ENCODE measurements around the gene ARL15.

The ARL15 gene

DNA sequence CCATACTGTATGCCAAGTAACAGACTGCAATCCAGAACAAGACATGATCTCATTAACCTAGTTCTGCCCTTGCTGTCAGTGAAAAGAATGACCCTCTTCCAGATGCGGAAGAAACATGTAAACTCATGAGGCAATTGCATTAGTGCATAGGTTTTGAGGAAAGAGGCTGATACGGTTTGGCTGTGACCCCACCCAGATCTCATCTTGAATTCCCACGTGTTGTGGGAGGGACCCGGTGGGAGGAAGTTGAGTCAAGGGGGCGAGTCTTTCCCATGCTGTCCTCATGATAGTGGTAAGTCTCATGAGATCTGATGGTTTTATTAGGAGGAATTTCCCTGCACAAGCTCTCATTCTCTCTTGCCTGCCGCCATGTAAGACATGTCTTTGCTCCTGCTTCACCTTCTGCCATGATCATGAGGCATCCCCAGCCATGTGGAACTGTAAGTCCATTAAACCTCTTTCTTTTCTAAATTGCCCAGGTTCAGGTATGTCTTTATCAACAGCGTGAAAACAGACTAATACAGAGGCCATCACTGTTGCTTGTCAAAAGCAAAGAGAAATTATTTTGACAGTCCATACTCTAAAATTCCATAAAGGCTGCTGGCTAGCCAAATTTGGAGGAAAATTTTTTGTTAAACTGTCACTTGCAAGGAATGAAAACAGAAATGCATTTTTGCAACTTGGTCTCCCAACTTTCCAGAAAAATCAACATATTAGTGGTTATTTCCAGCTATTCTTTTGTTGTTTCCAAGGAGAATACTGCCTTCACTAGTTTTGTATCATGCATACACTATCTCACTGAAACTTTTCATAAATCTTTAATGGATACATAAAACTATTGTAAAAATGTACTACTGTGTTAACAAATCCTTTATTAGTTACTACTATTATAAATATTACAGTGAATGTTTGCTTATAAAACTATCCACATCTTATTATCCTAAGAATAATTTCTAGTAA is 3.2 kb upstream of the ARL15 start:
- DNase-seq, result no peak

DNA sequence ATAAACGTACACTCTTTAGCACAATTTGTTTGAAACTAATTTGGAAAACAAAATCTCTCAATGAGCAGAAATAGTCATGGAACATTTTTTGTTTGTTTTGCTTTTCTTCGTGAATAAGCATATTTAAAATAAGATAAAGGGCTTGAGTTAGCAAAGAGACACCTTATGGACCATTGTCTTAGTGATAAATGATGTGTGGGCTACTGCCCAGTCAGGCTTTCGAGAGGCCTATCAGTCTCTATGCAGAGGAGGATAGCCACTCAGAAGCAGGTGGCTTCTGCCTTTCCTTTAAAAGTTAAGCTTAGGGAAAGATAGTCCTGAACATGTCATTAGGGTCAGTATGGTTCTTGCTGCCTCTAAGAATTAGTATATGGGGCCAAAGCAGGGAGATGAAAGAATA is 2.1 kb upstream of the ARL15 start:
- no peak for DNase-seq

DNA sequence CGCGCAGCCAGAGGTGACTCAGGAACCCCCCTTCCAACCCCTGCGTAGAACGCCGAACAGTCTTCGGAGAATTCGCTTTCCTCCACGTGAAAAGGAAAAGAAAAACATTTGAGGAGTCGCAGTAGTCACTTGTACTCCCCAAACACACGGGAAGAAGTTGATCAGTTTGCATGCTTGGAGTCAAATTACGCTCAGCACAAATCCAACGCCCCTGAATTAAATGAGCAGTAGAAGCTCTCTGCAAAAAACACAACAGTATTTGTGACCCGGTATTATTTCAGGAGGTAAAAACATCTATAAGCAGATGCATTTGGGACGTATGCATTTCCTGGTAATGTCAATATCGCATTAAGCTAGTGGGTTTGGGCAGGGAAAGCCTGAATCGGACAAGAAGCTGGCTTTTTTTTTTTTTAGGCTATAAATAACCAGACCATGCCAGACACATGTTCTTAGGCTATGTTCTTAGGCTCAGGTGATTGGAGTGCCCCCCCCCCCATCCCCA is 854 bp upstream of the ARL15 start:
- DNase-seq, result no peak

DNA sequence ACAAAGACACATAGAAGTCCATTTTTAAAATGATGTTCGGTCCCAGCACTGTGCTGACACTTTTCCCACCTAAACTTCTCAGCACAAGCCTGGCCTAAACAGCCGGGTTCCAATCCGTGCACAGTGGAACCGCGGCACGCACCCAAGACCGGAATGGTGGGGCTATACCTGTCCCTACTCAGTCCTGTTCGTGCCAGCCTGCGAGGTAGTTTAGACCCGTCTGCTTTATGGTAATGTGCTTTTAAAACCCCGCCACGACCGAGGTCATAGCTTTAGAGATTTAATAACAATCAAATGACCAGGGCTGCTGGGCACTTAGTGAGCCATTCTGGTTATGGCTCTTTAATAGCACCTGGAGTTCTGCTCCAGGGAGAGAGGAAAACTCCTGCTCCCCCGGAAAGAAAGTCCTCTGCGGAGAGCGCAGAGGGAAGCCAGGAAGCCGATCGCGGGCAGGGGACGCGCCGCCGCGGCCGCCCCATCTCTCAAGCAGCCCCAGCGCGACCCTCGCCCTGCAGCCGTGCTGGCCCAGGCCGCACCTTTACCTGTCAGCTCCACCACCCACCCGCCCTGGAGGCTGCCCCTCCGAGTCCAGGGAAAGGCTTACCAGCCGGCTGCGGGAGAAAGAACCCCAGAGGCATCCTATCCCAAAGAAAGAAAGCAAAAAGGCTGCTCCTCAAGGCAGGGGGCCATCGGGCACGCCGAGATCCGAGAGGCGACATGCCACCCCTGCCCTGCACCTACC is 511 bp downstream of the ARL15 start:
- peak; percentile 27 for DNase-seq

DNA sequence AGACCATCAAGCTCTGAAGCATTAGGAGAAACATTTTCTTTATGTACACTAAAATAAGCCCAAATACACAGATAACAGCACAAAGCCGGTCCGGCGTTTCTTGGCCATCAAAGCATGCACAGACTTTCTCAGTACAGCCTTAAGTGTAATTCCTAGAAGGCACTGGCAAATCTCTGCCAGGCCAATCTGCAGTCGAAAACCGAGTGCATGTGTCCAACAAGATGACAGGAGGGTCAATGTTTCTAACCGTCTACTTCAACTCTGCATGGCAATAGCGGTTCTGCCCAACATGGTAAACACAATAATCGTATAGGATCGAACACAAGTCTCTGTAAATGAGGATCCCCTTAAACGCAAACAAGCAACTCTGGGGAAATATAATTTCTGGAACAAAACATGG is 1.1 kb downstream of the ARL15 start:
- DNase-seq, result no peak

DNA sequence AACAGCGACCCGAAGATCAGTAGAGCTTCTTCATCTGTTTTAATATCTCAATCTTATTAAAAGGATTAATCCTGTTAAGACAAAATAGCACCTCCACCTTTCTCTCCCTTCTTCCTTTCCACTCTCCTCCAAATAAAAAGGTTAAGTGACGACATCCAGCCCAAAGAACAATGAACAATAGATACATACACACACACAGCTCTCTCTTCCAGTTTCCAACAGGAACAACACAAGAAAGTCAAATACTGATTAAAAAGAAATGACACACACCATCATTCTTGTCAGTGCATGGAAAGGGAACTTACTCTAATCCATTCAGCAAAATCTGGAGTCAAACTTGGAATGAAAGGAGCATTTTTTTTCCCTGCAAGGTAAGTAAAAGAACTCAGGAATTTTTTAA is 2.8 kb downstream of the ARL15 start:
- DNase-seq, result no peak

DNA sequence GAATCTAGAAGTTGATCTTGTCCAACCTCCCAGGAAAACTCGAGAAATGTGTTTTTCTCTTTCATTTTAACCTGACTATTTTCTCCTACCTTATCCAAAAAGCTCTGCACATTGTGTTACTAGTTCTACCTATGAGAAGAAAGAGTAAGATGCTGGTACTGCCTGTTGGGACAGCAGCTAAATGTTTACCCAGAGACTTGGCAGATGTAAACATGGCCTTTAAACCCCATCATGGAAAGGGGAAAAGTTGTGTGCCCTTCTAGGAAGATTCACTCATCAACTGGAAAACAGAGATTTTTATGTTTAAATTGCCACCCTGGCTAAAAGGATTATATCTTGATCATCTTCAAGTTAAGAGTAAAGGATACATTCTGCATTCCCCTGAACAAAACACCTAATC is 3.5 kb downstream of the ARL15 start:
- no peak for DNase-seq

DNA sequence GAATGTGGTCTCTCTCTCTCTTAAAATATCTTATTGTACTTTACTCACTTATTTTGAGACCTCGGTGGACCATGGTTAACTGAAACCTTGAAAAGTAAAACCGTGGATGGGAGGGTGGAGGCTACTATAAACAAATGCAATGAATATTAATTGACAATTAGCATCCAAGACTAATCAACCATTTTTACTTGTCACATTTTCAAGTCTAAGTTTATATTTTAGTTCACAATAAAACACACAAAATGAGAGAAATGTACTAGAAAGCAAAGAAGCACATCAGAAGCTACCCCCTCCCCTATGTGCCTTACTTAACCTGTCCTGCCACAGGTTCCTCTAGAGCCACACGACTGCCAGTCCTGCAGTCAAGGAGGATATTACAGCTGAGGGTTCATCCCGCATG is 4.6 kb downstream of the ARL15 start:
- DNase-seq, result no peak

DNA sequence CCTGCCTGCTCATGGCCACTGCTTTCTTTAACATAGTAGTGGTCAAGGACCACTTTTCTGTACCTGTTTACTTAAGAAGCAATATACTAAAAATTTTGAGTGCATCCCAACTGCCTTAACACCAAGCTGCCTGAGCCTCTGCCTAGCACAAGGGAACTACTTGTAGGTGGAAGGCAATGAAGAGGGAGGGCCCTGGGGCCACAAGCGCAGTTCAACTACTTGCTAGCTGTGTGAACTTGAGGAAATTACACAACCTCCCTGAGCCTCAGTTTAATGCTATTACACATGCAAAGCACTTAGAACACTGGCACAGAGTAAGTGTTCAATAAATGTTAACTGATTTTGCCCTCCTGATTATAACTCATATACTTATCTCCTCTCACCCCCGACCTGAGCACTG is 6.3 kb downstream of the ARL15 start:
- DNase-seq, result no peak

DNA sequence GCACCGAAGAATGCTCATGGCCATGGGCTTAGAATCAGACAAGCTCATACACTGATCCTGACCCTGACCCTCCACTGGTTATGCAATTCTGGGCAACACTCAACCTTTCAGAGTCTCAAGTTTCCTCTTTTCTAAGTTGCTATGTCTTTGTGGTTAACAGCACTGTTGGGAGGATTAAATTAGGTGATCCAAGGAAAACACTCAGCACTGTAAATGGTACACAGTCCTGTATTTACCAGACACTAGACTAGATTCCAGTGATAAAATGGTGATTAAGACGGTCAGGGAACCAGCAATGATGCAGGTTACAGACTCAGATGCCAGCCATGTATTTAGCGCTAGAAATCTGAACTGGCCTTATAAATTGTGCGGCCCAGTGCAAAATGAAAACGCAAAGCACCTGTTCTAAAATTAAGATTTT is 8.1 kb downstream of the ARL15 start:
- DNase-seq, result no peak

DNA sequence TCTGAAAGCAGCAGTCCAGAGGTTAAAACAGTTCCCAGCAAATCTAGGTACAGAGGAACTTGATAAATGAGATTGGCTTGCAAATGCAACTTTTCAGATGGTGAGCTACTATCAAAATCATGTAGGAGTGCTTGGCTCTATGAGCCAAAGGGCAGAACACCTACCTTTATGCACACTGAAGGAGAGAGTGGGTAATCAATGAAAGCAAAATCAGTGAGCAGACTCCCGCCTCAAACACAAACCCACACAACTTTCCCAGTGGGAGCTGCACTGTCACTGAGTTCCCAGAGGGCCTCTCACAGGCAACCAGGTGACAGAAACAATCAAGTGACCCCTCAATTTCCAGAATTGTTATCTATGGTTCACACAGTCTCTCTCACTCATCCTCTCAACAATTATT is 8.5 kb downstream of the ARL15 start:
- DNase-seq, result no peak

DNA sequence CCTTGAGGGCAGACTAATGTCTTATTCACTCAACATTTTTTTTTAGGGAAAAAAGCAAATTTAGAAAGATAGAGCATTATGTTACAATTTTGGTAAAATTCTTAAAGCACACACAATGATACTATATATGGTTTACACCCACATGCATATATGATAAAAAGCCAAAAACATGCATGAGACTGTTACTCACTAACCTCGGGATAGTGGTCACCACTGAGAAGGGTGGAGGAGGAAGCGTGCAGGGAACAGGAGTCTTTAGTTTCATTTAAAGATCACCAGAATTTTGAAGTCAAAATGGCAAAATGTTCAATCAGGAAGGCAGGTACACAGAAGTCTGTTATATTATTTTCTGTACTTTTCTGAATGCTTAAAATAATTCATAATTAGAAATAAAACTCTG is 9.2 kb downstream of the ARL15 start:
- no peak for DNase-seq

DNA sequence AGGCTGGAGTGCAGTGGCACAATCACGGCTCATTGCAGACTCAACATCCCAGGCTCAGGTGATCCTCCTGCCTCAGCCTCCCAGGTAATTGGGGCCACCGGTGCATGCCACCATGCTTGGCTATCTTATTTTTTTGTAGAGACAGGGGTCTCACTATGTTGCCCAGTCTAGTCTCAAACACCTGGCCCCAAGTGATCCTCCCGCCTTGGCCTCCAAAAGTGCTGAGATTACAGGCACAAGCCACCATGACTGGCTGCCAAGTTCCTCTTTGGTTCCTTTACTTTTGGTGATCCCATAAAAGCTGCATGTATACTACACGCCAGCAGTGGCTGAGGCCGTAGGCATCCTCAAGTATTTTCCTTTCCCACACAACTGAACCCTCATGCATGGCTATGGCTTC is 11.4 kb downstream of the ARL15 start:
- DNase-seq, result no peak

DNA sequence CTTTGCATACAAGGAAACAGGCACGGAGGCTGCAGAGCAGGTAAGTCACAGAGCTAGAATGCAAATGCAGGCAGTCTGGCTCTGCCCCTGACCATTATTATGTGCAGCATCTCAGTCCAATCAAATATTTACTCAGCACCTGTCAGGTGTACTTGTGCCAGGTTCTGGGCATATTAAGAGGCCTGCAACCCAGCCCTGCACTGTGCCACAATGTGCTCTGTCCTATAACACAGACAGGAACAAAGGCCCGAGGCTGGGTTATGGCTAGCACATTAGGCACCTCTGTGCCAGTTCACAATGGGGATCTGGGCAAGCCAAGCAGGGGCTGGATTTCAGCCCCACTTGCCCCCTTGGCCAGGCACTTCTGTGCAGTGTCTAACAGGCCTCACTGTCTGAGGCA is 14.0 kb downstream of the ARL15 start:
- DNase-seq, result no peak

DNA sequence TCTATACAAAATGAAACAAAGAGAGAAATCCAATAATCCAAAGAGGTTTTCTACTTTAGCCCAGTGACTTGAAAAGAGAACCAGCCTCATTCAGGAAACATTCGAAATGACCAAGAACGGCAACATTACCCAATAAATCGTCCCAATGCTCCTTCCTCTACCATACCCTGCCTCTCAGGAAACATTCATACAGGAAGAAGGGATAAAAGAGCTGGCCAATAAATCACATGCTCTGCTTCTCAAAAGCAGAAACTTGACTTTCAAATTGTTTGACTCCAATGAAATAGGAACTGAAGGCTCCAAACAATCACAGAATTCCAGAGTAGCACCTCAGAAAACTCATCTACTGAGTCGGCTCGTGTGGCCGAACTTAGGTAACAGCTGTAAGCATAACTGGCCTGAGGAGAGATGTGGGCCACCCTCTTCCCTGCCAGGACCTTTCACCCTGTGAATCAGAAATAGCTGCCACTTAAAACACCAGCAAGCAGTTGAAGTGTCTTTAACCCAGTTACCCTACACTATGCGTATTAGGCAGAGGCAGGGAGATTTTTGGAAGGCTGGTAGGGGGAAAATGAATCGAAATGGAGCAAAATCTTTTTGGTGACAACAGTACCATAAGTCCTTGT is 14.6 kb downstream of the ARL15 start:
- DNase-seq, result no peak

DNA sequence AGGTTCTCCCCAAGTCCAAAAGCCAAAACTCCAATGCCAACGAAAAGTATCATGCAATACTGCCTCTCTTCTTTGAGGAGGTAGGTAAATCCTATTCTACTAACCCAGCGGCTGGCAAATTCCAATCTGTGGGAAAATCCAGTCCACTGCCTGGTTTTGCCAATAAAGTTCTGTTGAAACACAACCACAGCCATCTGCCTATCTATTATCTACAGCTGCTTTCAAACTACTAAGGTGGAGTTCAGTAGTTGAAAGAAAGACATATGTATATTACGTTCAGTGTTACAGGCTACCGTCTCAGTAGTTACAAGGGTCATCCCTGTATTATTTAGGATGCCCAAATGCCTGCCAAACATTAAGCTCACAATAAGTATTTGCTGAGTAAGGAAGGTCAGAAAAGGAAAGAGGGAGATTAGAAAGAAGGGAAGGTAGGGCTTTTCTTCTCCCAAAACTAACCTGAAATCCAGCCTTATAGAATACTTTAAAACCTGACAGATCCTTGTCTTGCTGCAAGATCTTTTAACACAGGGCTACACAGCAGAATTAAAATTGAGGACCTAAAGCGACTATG is 16.2 kb downstream of the ARL15 start:
- DNase-seq, result no peak

DNA sequence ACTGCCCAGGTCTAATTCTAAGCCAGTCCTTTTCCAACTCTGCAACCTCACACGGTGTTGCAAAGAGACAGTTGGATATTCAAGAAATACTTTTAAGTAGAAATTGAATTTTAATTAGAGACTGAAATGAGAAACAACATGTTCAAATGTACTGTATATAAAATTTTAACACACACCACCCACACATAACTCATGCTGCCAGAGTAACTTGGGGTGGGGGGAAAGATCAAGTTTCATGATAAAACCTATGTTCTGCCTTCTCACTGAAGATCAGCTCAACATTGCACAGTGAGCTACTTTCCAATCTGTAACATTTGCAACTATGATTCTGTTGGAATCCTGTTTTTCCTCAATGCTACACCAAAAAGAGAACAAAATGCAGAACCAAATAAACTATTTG is 17.5 kb downstream of the ARL15 start:
- DNase-seq, result no peak

DNA sequence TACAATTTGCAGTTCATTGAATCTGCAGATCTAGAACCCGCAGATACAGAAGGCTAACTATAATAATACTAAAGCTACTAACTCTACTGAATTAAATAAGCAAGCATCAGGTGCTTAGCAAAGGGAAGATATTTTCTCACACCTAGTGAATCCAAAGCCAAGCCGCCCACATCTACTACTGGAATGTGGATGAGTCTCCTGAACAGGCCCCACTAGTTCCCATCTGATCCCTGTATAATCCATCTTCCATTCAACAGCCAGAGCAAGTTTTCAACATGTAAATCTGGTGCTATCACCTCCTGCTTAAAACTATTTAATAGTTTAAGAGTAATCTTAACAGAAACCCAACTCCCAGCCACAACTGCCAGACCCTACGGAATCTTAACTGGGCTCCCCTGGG is 18.9 kb downstream of the ARL15 start:
- no peak for DNase-seq

DNA sequence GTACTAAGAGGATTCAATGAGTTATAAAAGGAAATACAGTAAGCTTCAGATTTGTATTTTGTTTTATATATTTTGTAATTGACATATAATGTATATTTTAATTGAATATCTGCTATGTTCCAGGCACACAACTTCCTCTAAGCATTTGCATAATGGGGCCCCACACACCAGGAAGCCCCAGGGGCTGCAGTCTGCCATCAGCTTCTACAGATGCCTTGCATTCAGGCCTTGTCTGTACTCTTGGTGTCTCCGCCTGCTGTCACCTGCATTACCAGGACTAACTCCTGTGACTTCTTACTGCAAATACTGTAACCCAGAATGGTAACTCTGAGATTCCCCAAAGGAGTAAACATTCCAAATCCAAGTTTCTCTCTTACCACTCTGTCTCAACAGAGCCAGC is 20.6 kb downstream of the ARL15 start:
- DNase-seq, result no peak

DNA sequence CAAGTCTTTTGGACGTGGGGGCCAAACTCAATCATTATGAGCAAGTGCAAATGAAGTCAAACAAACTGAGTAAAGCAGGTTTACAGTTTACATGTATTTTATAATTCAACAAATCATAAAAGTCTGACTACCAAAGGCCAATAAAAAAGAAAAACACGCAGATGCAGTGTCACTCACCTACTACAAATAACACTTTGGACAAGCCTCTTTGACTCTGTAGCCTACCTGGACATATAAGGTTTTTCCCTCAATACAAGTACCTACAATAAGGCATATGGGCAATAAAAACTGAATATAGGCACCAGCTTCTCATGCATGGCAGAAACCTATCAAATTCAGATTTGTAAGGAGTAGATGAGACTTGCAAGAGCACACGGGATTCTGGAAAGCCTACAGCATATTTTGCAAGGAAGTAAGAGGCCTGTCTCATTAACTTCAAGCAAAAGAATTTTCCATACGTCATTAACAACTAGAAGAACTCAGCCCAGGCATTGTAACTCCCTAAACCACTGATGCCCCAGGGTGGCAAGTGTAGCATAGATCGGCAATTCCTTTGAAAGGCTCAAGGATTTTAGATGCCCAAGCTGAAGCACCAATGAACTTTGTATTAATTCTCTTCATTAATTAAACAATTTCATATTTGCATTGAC is 21.7 kb downstream of the ARL15 start:
- DNase-seq, result no peak

DNA sequence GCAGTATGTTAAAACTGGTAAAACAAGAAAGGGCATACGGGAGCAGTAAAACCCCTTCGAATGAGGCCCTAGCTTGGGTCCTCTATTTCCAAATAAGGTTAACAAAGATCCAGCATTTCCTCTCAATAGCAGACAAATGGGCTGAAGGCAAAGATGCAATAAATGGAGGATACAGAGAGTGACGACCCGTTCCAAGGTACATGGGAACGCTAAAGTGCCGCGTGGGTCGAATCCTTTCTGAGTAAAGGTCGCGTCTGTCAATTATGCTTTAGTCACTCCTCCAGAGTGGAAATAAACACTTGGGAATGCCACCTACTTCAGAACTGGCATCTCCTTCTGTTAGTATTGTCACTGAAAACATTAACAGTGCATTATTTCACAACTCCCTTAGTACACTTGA is 24.7 kb downstream of the ARL15 start:
- no peak for DNase-seq

DNA sequence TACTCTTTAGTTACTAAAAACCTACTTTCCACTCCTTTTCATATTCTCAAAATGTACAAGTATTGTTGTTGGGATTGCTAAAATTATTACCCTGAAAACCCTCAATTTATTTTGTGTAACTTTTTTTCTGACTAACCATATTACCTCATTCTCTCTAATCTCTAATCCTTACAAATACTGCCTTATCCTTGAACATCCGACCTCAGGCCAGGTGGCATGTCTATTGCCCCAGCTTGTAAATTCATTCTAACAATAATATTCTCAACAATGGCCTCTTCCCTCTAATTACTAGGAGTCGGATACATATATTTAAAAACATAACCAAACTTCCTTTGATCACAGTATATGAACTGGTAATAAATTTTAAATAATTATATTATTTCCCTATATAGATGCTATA is 25.8 kb downstream of the ARL15 start:
- DNase-seq, result no peak

DNA sequence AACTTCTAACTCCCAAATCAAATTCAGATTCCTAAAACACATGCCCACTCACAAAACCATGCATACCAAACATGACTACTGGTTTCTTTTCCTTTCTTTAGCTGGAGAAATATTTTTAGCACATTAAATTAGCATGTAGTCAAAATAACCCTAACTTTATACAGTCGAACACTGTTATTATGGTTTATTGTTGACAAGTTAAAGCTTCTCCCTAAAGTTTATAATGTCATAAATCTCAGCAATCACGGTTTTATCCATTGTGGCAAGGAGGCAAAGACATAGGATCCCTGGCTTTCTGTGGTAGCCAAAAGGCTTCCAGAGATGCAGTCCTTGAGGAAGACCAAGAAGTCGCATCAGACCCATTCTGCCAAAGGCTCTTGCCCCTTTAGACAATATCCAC is 27.5 kb downstream of the ARL15 start:
- DNase-seq, result no peak
